Urinary bladder (tissue), 4 donors: ENCODE measurements around the gene SGPL1. TPM values are rescaled to one million over a fixed set of nuclear protein-coding genes. Genes with fewer than 3 reads are reported as not detected.
A peak's percentile ranks its signal among the peaks of the same experiment; 100 is the strongest.

Source experiments
- DNase-seq: peaks from one replicate; pipeline ENCODE4 v3.0.0-alpha.2; 2015; ENCODE audit errors: extremely low spot score
- H3K27ac ChIP-seq: one replicate; pipeline ENCODE4 v1.5.1; 2013; ENCODE audit warnings: low read depth, mild to moderate bottlenecking, moderate library complexity
- H3K36me3 ChIP-seq: one replicate; pipeline ENCODE4 v1.6.1; 2013; ENCODE audit warnings: mild to moderate bottlenecking, moderate library complexity; ENCODE audit not compliant: insufficient read depth
- H3K4me1 ChIP-seq: one replicate; pipeline ENCODE4 v1.6.1; 2013; ENCODE audit warnings: mild to moderate bottlenecking, moderate library complexity; ENCODE audit not compliant: insufficient read depth
- H3K4me3 ChIP-seq: one replicate; pipeline ENCODE4 v1.5.1; 2013; ENCODE audit warnings: low read depth, low read length
- WGBS: extraction: QIAGEN DNeasy Blood & Tissue Kit; methylation state at CpG from one replicate; pipeline ENCODE4 v1.1.7; 2013; 5-methylcytosine and 5-hydroxymethylcytosine counted together
- polyA plus RNA-seq: library from polyadenylated mRNA; stranded (reverse); fragments of 200-250 nt; gene quantifications from one replicate; pipeline ENCODE4 v1.2.3, GENCODE V29; 2013
- total RNA-seq: library from RNA; depleted of rRNA; stranded (reverse); fragments of >200 nt; gene quantifications from one replicate; pipeline ENCODE4 v1.2.3, GENCODE V29; 2014
- donor health status: healthy with polysubstance abuse.
- donor health status: healthy.

The SGPL1 gene
- total and polyA plus RNA-seq, 2 donors: 14.6 to 61.3 TPM

DNA sequence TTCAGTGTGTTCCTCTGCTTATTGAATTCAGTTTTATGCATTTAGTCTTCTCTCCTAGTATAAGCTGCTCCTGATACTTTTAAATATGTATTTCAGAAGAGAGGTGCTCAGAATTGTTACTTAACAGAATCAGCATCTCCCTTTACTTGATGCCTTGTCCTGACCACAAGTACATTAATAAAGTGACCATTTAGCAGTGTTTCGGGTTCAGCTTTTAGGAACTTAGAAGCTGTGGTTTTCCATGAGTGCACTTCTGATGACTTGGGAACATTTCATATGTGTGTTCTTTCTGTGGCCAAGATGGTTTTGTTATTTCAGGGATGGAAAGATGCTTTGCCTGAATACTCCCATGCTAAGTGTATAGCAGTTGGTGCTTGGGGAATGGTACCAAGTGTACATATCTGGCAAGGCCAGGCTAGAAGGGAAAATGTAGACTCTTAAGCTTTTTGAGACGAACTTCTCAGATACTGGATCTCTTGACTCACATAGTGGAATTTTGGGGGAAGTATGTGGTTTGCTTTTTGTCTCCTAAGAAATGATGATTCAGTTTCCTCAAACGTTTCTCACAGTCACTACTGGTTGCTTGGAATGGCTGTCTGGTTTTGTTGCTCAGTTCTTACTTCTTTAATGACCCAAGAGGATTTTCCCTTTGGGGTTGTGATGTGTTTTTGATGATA is 17.2 kb downstream of the SGPL1 start:
- Histone ChIP-seq H3K4me1 (peaks cover 3% of the 10 kb centered on the region), H3K27ac (no peak overlapping the region), H3K36me3 (no peaks in the 10 kb centered on the region), H3K4me3 (no peak overlapping the region)
- 48% methylated on average over 3 of the region's 3 CpGs for WGBS
- DNase-seq: no peak

DNA sequence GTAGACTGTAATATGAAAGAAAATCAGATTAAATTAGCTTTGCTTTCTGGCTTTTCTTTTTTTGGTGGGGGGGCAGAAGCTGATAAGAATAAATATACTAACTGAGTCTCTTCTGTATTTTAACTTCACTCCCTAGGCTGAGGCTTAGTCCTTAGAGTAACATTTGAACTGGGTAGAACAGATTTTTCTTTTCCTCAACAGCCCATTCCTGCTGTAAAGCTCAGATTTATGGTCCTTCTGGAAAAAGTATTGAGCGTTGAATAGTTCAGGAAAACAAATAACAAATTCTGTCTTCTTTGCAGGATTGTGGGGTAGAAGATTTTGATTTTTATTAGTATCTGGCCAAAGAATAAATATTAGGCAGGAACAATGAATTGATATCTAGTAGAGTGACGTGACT is 17.9 kb downstream of the SGPL1 start:
- Histone ChIP-seq H3K4me1 (peaks cover 3% of the 10 kb centered on the region), H3K27ac (no peak overlapping the region), H3K36me3 (no peaks in the 10 kb centered on the region), H3K4me3 (no peak overlapping the region)
- WGBS: 76% methylated on average over 2 of the region's 2 CpGs
- no peak for DNase-seq

DNA sequence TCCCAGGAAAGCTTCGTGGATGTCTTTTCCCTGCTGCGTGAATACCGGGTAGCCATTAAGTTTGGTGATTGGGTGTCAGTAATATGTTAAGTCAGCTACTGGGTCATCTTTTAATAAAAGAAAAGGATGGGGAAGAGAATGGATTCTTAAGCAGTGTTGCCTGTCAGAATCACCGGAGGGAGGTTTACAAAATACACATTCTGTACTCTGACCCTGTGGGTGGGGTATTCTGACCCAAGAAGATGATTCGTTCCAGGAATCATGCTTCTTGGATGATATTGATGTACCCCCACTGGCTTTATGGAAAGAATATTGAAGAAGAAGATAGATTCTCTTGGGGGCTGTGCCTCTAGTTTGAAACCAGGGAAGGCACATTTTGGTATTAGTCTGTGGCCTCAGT is 18.3 kb downstream of the SGPL1 start:
- H3K4me1 ChIP-seq: peaks cover 3% of the 10 kb centered on the region
- WGBS: 78% methylated on average over 5 of the region's 5 CpGs
- no peaks in the 10 kb centered on the region for H3K36me3 ChIP-seq
- no peak overlapping the region for H3K4me3 ChIP-seq
- H3K27ac ChIP-seq: no peak overlapping the region
- DNase-seq: no peak

DNA sequence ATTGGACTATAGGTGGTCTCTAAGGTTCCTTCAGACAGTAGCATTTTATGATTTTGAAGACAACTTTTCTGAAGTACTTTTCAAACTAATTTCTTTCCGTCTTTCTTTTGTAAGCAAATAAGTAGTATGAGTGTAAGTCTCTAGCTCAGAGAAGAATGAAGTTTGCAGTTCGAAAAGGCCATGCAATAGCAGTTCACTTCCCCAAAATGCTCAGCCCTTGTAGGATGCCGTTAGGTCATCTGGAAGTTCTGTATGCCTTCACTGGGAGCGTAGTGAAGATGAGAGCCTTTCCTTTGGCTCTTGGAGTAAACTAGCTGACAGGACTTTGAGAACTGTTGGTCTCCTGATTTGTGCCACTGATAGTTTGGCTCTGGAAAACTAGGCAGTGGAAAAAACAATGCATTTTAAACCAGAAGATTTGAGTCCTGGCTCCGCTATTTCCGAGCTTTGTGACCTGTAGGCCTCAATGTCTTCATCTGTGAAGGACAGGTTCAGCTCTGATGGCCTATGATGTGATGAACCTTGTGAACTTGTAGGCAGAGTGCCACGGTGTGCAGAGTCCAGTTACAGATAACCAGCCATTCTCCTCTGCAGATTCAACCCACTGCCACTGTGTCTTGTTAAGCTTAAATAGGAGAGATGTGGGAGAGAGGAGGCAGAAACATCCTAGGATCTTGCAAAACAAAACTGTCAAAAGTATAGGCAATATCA is 18.8 kb downstream of the SGPL1 start:
- Histone ChIP-seq H3K27ac (no peak overlapping the region), H3K36me3 (no peaks in the 10 kb centered on the region), H3K4me3 (no peak overlapping the region), H3K4me1 (peaks cover 3% of the 10 kb centered on the region)
- DNase-seq: no peak
- 93% methylated on average over 7 of the region's 7 CpGs for WGBS

DNA sequence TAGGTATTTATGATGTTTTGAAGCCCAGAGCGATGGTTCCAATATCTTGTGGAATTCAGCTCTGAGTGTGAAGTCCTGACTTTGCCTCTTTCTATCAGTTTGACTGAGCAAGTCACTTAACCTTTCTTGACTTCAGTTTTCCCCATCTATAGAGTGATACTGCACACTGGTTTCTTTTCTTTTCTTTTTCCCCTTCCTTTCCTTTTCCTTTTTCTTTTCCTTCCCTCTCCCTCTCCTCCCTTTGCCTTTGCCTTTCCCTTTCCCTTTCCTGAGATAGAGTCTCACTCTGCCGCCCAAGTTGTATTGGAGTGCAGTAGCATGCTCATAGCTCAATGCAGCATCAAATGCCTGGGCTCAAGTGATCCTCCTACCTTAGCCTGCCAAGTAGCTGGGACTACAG is 20.6 kb downstream of the SGPL1 start:
- WGBS: 87% methylated on average over 2 of the region's 2 CpGs
- Histone ChIP-seq H3K4me1 (no peaks in the 10 kb centered on the region), H3K4me3 (no peak overlapping the region), H3K27ac (no peak overlapping the region), H3K36me3 (peaks cover 2% of the 10 kb centered on the region)
- DNase-seq: no peak

DNA sequence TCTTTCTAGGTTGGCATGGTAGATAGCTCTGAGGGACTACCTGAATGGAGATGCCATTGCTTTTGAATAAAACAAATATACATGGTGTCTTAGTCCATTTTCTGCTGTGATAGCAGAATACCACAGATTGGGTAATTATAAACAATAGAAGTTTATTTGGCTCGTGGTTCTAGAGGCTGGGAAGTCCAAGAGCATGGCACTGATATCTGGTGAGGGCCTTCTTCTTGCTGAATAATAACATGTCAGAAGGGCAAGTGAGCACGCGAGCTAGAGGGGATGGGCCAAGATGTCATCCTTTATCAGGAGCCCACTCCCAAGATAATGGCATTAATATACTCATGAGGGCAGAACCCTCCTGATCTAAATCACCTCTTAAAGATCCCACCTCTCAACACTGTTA is 21.9 kb downstream of the SGPL1 start:
- Histone ChIP-seq H3K36me3 (peaks cover 3% of the 10 kb centered on the region), H3K4me3 (no peak overlapping the region), H3K4me1 (no peaks in the 10 kb centered on the region), H3K27ac (no peak overlapping the region)
- WGBS: over 99% methylated on average over 3 of the region's 3 CpGs
- DNase-seq: no peak

DNA sequence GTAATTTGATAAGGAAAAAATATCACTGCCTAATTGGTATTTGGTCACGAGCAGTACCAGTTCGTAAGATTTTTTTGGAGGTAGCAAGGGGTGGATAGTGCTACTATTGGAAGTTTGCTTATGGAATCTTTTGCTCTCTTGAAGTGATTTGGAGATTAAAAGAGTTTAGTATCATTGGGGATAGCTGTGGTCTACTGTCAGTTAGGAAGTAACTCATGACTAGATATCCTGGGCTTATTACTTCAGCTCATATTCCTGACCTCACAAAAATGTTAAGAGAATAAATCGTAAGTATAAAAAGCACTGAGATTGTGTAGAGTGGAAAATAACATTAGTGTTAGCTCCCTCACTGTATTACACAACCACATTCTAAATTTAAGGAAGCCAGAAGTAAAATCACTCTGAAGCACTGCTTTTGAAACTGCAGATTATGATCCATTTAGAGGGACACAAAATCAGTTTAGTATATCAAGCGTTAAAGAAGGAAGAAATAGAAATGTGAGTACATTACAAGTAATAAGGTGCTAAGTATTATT is 22.6 kb downstream of the SGPL1 start:
- Histone ChIP-seq H3K4me3 (no peak overlapping the region), H3K36me3 (peaks cover 4% of the 10 kb centered on the region), H3K4me1 (no peaks in the 10 kb centered on the region), H3K27ac (no peak overlapping the region)
- DNase-seq: no peak
- WGBS: 82% methylated on average over 4 of the region's 4 CpGs

DNA sequence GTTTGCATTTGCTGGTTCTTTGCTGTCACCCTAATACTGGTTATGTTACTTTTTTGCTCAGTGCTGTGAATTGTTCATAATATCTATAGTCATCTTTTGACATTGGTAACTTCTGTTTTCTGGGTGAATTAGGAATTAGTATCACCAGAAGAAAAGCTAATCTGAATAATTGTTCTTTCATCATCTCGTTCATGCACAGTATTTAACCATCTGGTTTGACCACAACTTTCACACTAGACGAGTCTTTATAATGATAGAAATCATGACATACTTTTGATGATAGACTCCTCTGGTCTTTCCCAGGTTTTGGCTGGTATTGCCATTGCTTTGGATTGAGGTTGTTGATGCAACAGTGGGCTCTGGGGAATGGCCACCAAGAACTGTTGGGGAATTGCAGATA is 25.1 kb downstream of the SGPL1 start:
- DNase-seq: no peak
- Histone ChIP-seq H3K27ac (no peak overlapping the region), H3K4me1 (peaks cover 1% of the 10 kb centered on the region), H3K4me3 (no peak overlapping the region), H3K36me3 (peaks cover 4% of the 10 kb centered on the region)
- WGBS: 87% methylated on average over 2 of the region's 2 CpGs

DNA sequence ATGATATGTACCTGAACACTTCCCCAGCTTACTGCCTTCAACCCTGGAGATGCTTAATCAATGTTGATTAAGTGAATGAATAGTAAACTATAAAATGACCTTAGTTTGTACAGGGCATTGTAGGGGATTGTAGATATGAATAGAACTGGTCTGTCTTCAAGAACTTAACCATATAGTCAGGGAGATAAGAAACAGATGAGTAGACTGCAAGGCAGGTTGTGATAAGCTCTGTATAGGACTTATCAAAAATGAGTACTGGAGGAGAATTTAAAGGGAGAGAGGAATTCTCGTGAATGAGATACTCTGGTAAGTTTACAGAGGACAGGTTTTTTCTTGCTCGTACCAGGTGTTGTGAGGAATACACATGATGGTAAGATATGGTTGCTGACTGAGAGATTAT is 27.6 kb downstream of the SGPL1 start:
- no peak for DNase-seq
- 71% methylated on average over 2 of the region's 2 CpGs for WGBS
- H3K4me1 ChIP-seq: peaks cover 1% of the 10 kb centered on the region

DNA sequence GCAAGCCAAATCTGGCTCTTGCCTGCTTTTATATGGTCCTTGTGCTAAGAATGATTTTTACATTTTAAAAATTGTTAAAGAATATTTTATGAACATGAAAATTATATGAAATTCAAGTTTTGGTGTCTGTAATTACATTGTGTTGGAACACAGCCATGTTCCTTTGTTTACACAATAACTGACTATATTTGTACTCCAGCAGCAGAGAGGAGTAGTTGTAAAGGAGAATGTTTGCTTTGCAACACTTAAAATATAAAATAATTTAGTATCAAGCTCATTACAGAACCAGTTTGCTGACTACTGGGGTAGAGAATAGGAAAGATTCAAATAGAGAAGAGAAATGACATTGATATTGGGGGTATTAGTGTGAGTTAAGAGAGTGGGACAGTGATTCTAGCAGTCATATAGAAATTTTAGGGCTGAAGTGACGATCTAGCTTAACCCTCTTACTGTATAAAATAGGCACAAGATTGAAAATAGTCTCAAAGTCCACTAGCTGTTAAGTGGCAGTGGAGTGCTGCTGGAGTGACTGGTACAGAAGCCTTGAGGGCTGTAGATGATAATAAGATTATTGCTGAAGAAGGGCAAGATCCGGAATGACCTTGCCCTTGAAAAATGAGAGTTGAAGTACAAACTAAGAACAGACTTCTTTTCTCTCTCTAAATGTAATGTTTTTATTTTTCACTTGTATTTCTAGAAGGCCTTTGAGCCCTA is 28.2 kb downstream of the SGPL1 start:
- Histone ChIP-seq H3K27ac (no peak overlapping the region), H3K4me1 (peaks cover 1% of the 10 kb centered on the region), H3K36me3 (peaks cover 6% of the 10 kb centered on the region), H3K4me3 (no peak overlapping the region)
- 87% methylated on average over 2 of the region's 2 CpGs for WGBS
- DNase-seq: no peak

More for the DNA sequence above, 27.6 kb downstream of the SGPL1 start:
- Histone ChIP-seq H3K4me3 (no peak overlapping the region), H3K27ac (peak overlapping the region; percentile 2), H3K36me3 (peaks cover 6% of the 10 kb centered on the region)

DNA sequence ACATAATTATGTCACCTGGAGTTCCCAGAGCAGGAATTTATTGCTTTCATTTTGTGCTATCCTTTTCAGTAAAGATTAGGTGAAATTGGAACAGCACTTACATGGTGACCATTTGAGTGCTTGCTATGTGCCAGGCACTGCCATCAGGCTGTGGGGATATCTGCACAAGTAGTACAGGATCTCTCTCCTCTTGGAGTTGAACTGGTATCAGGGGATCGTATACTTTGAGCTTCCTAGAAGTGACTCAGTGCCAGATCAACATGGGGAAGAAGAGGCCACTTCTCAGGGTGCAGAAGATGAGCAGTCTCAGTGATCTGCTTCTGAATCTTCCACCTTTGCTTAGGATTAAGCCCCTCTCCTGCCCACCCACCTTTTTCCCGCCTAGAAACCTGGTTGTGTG is 29.5 kb downstream of the SGPL1 start:
- H3K4me1 ChIP-seq: peaks cover 2% of the 10 kb centered on the region
- no peak overlapping the region for H3K27ac ChIP-seq
- no peak overlapping the region for H3K4me3 ChIP-seq
- DNase-seq: no peak
- peaks cover 5% of the 10 kb centered on the region for H3K36me3 ChIP-seq
- WGBS: 85% methylated on average over 2 of the region's 2 CpGs

DNA sequence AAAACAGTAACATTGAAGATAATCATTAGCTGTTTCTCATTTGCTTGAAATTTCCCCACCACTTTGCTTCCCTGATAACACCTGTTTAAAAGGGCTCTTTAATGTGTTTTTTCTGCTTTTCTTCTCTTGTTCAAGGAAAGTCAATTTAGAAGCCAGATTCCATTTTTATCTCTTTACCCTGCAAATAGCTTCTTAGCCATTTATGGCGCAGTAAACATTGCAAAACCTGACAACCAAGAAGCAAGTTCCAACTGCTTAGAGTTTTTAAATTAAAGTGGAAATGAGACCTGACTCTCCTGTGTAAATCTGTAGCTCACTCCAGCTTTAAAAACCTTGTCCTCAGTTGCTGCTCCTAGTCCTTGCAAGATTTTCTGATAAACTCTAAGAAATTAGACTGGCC is 30.1 kb downstream of the SGPL1 start:
- peaks cover 2% of the 10 kb centered on the region for H3K4me1 ChIP-seq
- no peak for DNase-seq
- WGBS: 58% methylated on average over 1 of the region's 1 CpG
- H3K36me3 ChIP-seq: peaks cover 4% of the 10 kb centered on the region
- no peak overlapping the region for H3K27ac ChIP-seq
- H3K4me3 ChIP-seq: no peak overlapping the region

DNA sequence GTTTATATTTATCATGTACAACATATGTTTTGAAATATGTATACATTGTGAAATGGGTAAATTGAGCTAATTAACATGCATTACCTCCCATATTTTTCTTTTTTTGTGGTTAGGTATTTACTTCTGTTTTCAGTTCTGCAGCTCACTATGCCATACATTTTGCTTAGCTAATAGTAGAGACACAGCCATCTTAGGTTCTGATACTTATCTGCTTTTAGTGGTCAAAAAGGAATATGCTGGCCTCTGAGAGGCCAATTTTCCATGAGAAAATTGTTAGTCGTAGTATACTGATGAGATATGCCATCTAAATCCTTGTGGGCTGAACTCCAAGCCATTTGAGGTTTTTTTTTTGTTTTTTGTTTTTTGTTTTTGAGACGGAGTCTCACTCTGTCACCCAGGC is 31.0 kb downstream of the SGPL1 start:
- H3K4me3 ChIP-seq: no peak overlapping the region
- DNase-seq: no peak
- H3K27ac ChIP-seq: no peak overlapping the region
- WGBS: 62% methylated on average over 2 of the region's 2 CpGs
- peaks cover 2% of the 10 kb centered on the region for H3K4me1 ChIP-seq
- H3K36me3 ChIP-seq: peaks cover 4% of the 10 kb centered on the region
